Prostate gland (tissue), 2 donors: Measurements from ENCODE around the gene ASB16.
A peak's percentile ranks its signal among the peaks of the same experiment; 100 is the strongest.

Experiments
- POLR2A ChIP-seq: fragments of 450-650 bp; IDR thresholded peaks from one replicate; pipeline ENCODE4 v1.6.1; 2016; ENCODE audit warnings: antibody characterized with exemption, mild to moderate bottlenecking
- POLR2AphosphoS5 ChIP-seq: sonication (generic); formaldehyde crosslinking; IDR thresholded peaks from one replicate; pipeline ENCODE4 v1.6.1; 2017; ENCODE audit warnings: antibody characterized with exemption
- TF ChIP-seq, protein P1 (sequence below), 4 experiments: fragments of 200-600 bp in 2 of 4; fragments of 450-650 bp in 2 of 4; sonication (generic) in 2 of 4; IDR thresholded peaks; 1 replicate in 3 of 4; 2 replicates in 1 of 4; pipeline ENCODE4 v1.5.1; 2016 to 2019; ENCODE audit warnings: antibody characterized with exemption in 4 of 4, mild to moderate bottlenecking in 2 of 4, moderate library complexity in 2 of 4

DNA sequence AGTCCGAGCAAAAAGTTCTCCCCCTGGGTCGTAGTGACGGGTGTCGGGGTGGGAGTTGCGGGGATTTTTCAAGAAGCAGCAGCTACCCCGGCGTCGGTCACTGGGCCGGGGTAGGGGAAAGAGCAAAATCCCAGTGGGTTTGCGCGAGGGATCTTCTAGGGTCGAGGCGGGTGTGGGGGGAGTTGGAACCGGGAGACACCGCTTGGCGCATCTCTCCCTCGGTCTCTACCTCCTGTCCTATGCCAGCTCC is 51.3 kb downstream of the ASB16 start:
- TF ChIP-seq, protein P1, sequence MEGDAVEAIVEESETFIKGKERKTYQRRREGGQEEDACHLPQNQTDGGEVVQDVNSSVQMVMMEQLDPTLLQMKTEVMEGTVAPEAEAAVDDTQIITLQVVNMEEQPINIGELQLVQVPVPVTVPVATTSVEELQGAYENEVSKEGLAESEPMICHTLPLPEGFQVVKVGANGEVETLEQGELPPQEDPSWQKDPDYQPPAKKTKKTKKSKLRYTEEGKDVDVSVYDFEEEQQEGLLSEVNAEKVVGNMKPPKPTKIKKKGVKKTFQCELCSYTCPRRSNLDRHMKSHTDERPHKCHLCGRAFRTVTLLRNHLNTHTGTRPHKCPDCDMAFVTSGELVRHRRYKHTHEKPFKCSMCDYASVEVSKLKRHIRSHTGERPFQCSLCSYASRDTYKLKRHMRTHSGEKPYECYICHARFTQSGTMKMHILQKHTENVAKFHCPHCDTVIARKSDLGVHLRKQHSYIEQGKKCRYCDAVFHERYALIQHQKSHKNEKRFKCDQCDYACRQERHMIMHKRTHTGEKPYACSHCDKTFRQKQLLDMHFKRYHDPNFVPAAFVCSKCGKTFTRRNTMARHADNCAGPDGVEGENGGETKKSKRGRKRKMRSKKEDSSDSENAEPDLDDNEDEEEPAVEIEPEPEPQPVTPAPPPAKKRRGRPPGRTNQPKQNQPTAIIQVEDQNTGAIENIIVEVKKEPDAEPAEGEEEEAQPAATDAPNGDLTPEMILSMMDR (IDR thresholded peaks at IDR 0.05) = no peak
- TF ChIP-seq POLR2AphosphoS5 = no peak
- peak; percentile 74 for TF ChIP-seq POLR2A
